Fibroblast of skin of back (primary cell): ENCODE results near the gene TIGD4. TPM values are rescaled to one million over a fixed set of nuclear protein-coding genes. Genes with fewer than 3 reads are reported as not detected.

Experiments used
- DNase-seq: peaks from one replicate; pipeline ENCODE4 v3.0.0-alpha.2; 2013
- polyA plus RNA-seq, 2 experiments: library from polyadenylated mRNA; unstranded; fragments of 120-200 nt; gene quantifications; one replicate each; pipeline ENCODE4 v1.2.1, GENCODE V29; 2013; ENCODE audit not compliant: insufficient read length in 2 of 2

The TIGD4 gene
- 0.10 TPM for polyA plus RNA-seq (2013, experiment 1 of 2; ENCODE audit: insufficient read length)
- 0.12 TPM for polyA plus RNA-seq (2013, experiment 2 of 2; ENCODE audit: insufficient read length)

GRCh38 chr4:152779513-152780266 is at the start of gene TIGD4, which contains the start of gene ARFIP1:
Gene TIGD4 (minus strand): TSS chr4:152779730. CDS start chr4:152771004, 8,726 bp downstream.
Gene ARFIP1 (plus strand): TSS chr4:152779954. CDS start chr4:152829634, 49,680 bp downstream.
- peak; percentile 97 for DNase-seq

GRCh38 chr4:152828122-152828521 is 48.6 kb upstream of the TIGD4 start:
- peak; percentile 11 for DNase-seq

- no peak for DNase-seq
Measured at GRCh38 chr4:152825336-152825735, 45.8 kb upstream of the TIGD4 start.

- no peak for DNase-seq
Measured at GRCh38 chr4:152824561-152824960, 45.0 kb upstream of the TIGD4 start.

- no peak for DNase-seq
Measured at GRCh38 chr4:152822323-152822722, 42.8 kb upstream of the TIGD4 start.

- DNase-seq: no peak
Measured at GRCh38 chr4:152820073-152820472, 40.5 kb upstream of the TIGD4 start.

- DNase-seq: no peak
Measured at GRCh38 chr4:152819026-152819645, 39.6 kb upstream of the TIGD4 start.

- DNase-seq: no peak
Measured at GRCh38 chr4:152817331-152817730, 37.8 kb upstream of the TIGD4 start.

GRCh38 chr4:152815078-152815477 is 35.5 kb upstream of the TIGD4 start:
- DNase-seq: no peak

- no peak for DNase-seq
Measured at GRCh38 chr4:152810715-152811287, 31.3 kb upstream of the TIGD4 start.

GRCh38 chr4:152808670-152809069 is 29.1 kb upstream of the TIGD4 start:
- no peak for DNase-seq

- peak; percentile 50 for DNase-seq
Measured at GRCh38 chr4:152807294-152807829, 27.8 kb upstream of the TIGD4 start.

- DNase-seq: no peak
Measured at GRCh38 chr4:152806501-152807125, 27.1 kb upstream of the TIGD4 start.

GRCh38 chr4:152805818-152806217 is 26.3 kb upstream of the TIGD4 start:
- no peak for DNase-seq

- DNase-seq: no peak
Measured at GRCh38 chr4:152805071-152805650, 25.6 kb upstream of the TIGD4 start.

GRCh38 chr4:152803541-152803940 is 24.0 kb upstream of the TIGD4 start:
- no peak for DNase-seq

- no peak for DNase-seq
Measured at GRCh38 chr4:152795891-152796290, 16.4 kb upstream of the TIGD4 start.

GRCh38 chr4:152786627-152787026 is 7.1 kb upstream of the TIGD4 start:
- no peak for DNase-seq

- DNase-seq: peak; percentile 25
Measured at GRCh38 chr4:152785639-152786615, 6.4 kb upstream of the TIGD4 start.

GRCh38 chr4:152784490-152785350 is 5.2 kb upstream of the TIGD4 start:
- peak; percentile 68 for DNase-seq
